UCSD-AML1 (cell line): ENCODE data around the gene TEDC1.

Experiments used
- DNase-seq: peaks from one replicate; lab custom pipeline; 2025; ENCODE audit not compliant: unreplicated experiment; lab: John Stamatoyannopoulos, UW

Gene TEDC1

GRCh38 chr14:105490572-105491365 lies at the start of gene TEDC1:
TEDC1 (plus strand) TSS chr14:105491246; CDS start chr14:105491376, 130 bp downstream.
- DNase-seq = peak; percentile 100

GRCh38 chr14:105442125-105442524 lies 48.9 kb upstream of the TEDC1 start:
- no peak for DNase-seq

GRCh38 chr14:105442834-105443233 lies 48.2 kb upstream of the TEDC1 start:
- DNase-seq = no peak

GRCh38 chr14:105444859-105445258 lies 46.2 kb upstream of the TEDC1 start:
- DNase-seq = no peak

GRCh38 chr14:105445290-105445689 lies 45.8 kb upstream of the TEDC1 start:
- DNase-seq = no peak

GRCh38 chr14:105445901-105446845 lies 44.9 kb upstream of the TEDC1 start:
- DNase-seq = no peak

GRCh38 chr14:105446971-105447370 lies 44.1 kb upstream of the TEDC1 start:
- no peak for DNase-seq

GRCh38 chr14:105447651-105448640 lies 43.1 kb upstream of the TEDC1 start:
- DNase-seq = no peak

GRCh38 chr14:105448706-105449111 lies 42.3 kb upstream of the TEDC1 start:
- peak; percentile 41 for DNase-seq

GRCh38 chr14:105449276-105450122 lies 41.5 kb upstream of the TEDC1 start:
- DNase-seq = no peak

GRCh38 chr14:105450123-105450505 lies 40.9 kb upstream of the TEDC1 start:
- DNase-seq = no peak

- DNase-seq = no peak
These were observed 40.0 kb upstream of the TEDC1 start for GRCh38 chr14:105450864-105451720.

- no peak for DNase-seq
These were observed 38.1 kb upstream of the TEDC1 start for GRCh38 chr14:105452963-105453362.

- DNase-seq = no peak
These were observed 37.2 kb upstream of the TEDC1 start for GRCh38 chr14:105453847-105454246.

- no peak for DNase-seq
These were observed 35.9 kb upstream of the TEDC1 start for GRCh38 chr14:105455086-105455640.

GRCh38 chr14:105455766-105456660 lies 35.0 kb upstream of the TEDC1 start:
- no peak for DNase-seq
